IPS DF 6.9 (cell line): Measurements from ENCODE around the gene SH3BP1.

Experiments
- DNase-seq: peaks from one replicate; pipeline ENCODE4 v3.0.0-alpha.2; 2013; ENCODE audit warnings: low read depth, low spot score
- H3K27ac ChIP-seq: one replicate; pipeline ENCODE4 v1.5.1; 2013; ENCODE audit warnings: low read length, control low read depth
- H3K27me3 ChIP-seq: 2 replicates; pipeline ENCODE4 v1.6.1; 2013; ENCODE audit warnings: mild to moderate bottlenecking, low read length; ENCODE audit not compliant: control insufficient read depth, insufficient read depth
- H3K36me3 ChIP-seq: 2 replicates; pipeline ENCODE4 v1.6.1; 2013; ENCODE audit warnings: low read length; ENCODE audit not compliant: control insufficient read depth, insufficient read depth
- H3K4me1 ChIP-seq: 2 replicates; pipeline ENCODE4 v1.6.1; 2013; ENCODE audit warnings: low read length; ENCODE audit not compliant: control insufficient read depth, insufficient read depth
- H3K4me3 ChIP-seq: 2 replicates; pipeline ENCODE4 v1.5.1; 2013; ENCODE audit warnings: mild to moderate bottlenecking, low read length
- H3K9me3 ChIP-seq: 2 replicates; pipeline ENCODE4 v1.6.1; 2013; ENCODE audit warnings: low read length, inconsistent platforms; ENCODE audit not compliant: control insufficient read depth, insufficient read depth
- WGBS: extraction: QIAGEN DNeasy Blood & Tissue Kit; methylation state at CpG from one replicate; pipeline ENCODE4 v1.1.7; 2013; ENCODE audit warnings: mixed read lengths, missing lambda C conversion rate; ENCODE audit not compliant: insufficient read length, insufficient coverage; 5-methylcytosine and 5-hydroxymethylcytosine counted together

SH3BP1 gene

DNA sequence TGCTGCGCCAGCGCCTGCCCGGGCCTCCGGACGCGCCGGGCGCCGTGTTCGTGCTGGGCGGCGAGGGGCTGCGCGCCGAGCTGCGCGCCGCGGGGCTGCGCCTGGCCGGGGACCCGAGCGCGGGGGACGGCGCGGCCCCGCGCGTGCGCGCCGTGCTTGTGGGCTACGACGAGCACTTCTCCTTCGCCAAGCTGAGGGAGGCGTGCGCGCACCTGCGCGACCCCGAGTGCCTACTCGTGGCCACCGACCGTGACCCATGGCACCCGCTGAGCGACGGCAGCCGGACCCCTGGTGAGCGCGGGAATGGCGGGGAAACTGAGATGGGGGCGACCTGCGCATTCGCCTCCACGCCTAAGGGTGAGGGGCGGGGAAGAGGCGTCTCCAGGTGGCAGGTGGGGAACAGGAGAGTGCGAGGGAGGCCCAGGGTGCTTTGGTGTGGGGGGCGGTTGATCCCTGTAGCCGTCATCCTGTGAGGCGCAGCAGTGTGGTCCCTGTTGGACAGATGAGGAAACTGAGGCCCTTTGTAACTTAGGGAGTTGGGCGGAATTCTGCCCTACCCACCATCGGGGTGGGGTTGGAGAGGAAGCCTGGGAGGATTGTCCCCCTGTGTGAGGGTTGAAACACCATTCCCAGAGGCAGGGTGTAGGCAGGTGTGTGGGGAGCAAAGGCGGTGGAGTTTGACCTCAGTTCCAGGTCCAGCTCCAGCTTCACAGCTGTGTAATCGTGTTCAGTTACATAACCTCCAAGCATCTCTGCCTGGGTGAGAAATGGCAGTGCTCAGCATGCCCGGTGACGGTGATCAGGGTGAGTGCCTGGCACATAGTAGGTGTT lies 19.8 kb downstream of the SH3BP1 start:
- Histone ChIP-seq H3K9me3 (no peaks in the 10 kb centered on the region), H3K36me3 (no peaks in the 10 kb centered on the region; the same call in 1 of the 2 replicates), H3K4me1 (peaks cover 4% of the 10 kb centered on the region; the same call in 1 of the 2 replicates), H3K27me3 (no peaks in the 10 kb centered on the region), H3K27ac (no peak overlapping the region), H3K4me3 (peak overlapping the region; percentile 91)
- DNase-seq, result no peak
- WGBS, result no CpG with 5 or more reads among the region's 68 CpGs

DNA sequence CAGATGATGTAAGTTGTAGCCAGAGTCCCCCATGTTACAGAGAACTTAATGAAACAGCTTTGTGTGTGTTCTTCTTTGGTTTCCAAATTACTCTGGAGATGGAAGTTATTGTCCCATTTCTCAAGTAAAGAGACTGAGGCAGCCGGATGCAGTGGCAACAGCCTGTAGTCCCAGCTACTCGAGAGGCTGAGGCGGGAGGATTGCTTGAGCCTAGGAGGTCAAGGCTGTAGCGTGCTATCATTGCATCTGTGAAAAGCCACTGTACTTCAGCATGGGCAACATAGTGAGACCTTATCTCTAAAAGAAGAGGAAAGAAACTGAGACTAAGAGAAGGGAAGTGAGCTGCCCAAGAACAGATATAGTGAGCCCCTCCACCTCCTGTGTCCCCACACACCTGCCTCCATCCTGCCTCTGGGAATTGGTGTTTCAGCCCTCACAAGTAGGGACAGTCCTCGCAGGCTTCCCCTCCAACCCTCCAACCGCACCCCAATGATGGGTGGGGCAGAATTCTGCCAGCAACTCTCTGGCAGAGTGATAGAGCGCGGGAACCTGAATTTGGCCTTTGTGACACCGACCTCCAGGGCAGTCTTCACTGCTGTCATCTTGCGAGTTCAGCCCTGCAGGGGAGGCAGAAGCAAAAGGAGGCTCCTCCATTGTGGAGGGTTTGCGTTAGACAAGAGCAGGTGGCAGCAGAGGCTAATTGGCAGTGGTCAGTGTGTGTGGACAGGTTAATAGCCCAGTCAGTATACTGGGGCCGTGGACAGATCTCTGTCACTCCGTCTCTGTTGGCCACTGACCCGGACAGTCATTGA lies 20.6 kb downstream of the SH3BP1 start:
- DNase-seq, result no peak
- Histone ChIP-seq H3K4me1 (peaks cover 4% of the 10 kb centered on the region; the same call in 1 of the 2 replicates), H3K9me3 (no peaks in the 10 kb centered on the region), H3K27me3 (no peaks in the 10 kb centered on the region), H3K36me3 (peaks cover under 1% of the 10 kb centered on the region), H3K4me3 (peak overlapping the region; percentile 91; the same call in 1 of the 2 replicates), H3K27ac (no peak overlapping the region)
- no CpG with 5 or more reads among the region's 14 CpGs for WGBS

- Histone ChIP-seq H3K4me1 (peaks cover 4% of the 10 kb centered on the region; the same call in 1 of the 2 replicates), H3K4me3 (no peak overlapping the region), H3K9me3 (no peaks in the 10 kb centered on the region), H3K36me3 (peaks cover 6% of the 10 kb centered on the region), H3K27me3 (no peaks in the 10 kb centered on the region), H3K27ac (no peak overlapping the region)
- DNase-seq, result no peak
- no CpG with 5 or more reads among the region's 2 CpGs for WGBS
These were observed 21.2 kb downstream of the SH3BP1 start for GRCh38 chr22:37660709-37661045.

GRCh38 chr22:37661160-37661924 lies 21.9 kb downstream of the SH3BP1 start:
- no CpG with 5 or more reads among the region's 12 CpGs for WGBS
- Histone ChIP-seq H3K4me1 (peaks cover 4% of the 10 kb centered on the region; the same call in 1 of the 2 replicates), H3K4me3 (no peak overlapping the region)

DNA sequence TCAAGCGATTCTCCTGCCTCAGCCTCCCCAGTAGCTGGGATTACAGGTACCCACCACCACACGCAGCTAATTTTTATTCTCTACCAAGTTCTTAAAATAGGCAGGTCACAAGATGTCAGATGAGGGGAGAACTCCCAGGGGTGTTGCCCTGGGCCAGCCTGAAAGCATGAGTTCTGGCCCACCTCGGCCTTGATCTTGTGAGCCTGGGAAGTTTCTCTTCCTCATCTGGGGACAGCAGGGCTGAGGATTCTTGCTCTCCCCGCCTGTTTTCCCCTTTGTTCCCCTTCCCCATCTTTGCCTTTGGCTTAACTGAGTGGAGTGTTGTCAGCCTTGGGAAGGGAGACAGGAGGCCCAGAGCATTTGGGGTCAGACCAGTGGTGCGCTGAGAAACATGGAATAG lies 22.6 kb downstream of the SH3BP1 start:
- peaks cover 4% of the 10 kb centered on the region; the same call in 1 of the 2 replicates for H3K4me1 ChIP-seq
- no CpG with 5 or more reads among the region's 5 CpGs for WGBS
- H3K27ac ChIP-seq, result no peak overlapping the region
- H3K27me3 ChIP-seq, result no peaks in the 10 kb centered on the region
- no peak overlapping the region for H3K4me3 ChIP-seq
- peaks cover 12% of the 10 kb centered on the region for H3K36me3 ChIP-seq
- no peak for DNase-seq
- H3K9me3 ChIP-seq, result no peaks in the 10 kb centered on the region

More at GRCh38 chr22:37661160-37661924, 21.9 kb downstream of the SH3BP1 start:
- H3K9me3 ChIP-seq, result no peaks in the 10 kb centered on the region
- H3K27me3 ChIP-seq, result no peaks in the 10 kb centered on the region
- DNase-seq, result no peak
- peaks cover 10% of the 10 kb centered on the region for H3K36me3 ChIP-seq
- no peak overlapping the region for H3K27ac ChIP-seq

GRCh38 chr22:37663521-37664140 lies 24.2 kb downstream of the SH3BP1 start:
- Histone ChIP-seq H3K4me3 (no peak overlapping the region), H3K36me3 (peaks cover 12% of the 10 kb centered on the region), H3K27ac (no peak overlapping the region), H3K27me3 (no peaks in the 10 kb centered on the region), H3K4me1 (peaks cover 4% of the 10 kb centered on the region; the same call in 1 of the 2 replicates), H3K9me3 (no peaks in the 10 kb centered on the region)
- DNase-seq, result no peak
- WGBS, result no CpG with 5 or more reads among the region's 16 CpGs

GRCh38 chr22:37664249-37665101 lies 25.0 kb downstream of the SH3BP1 start:
- H3K36me3 ChIP-seq, result peaks cover 12% of the 10 kb centered on the region
- H3K27ac ChIP-seq, result no peak overlapping the region
- no peaks in the 10 kb centered on the region for H3K27me3 ChIP-seq
- peaks cover 2% of the 10 kb centered on the region; the same call in 1 of the 2 replicates for H3K4me1 ChIP-seq
- no peaks in the 10 kb centered on the region for H3K9me3 ChIP-seq
- no peak overlapping the region for H3K4me3 ChIP-seq
- WGBS, result no CpG with 5 or more reads among the region's 16 CpGs
- no peak for DNase-seq

DNA sequence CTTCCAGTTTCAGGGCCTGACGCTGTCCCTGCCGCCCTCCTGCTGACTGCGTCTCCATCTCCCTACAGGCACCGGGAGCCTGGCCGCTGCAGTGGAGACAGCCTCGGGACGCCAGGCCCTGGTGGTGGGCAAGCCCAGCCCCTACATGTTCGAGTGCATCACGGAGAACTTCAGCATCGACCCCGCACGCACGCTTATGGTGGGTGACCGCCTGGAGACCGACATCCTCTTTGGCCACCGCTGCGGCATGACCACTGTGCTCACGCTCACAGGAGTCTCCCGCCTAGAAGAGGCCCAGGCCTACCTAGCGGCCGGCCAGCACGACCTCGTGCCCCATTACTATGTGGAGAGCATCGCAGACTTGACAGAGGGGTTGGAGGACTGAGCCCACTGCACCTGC lies 26.0 kb downstream of the SH3BP1 start:
- Histone ChIP-seq H3K9me3 (no peaks in the 10 kb centered on the region), H3K4me3 (no peak overlapping the region), H3K36me3 (peaks cover 12% of the 10 kb centered on the region), H3K27me3 (no peaks in the 10 kb centered on the region), H3K4me1 (no peaks in the 10 kb centered on the region), H3K27ac (no peak overlapping the region)
- WGBS, result no CpG with 5 or more reads among the region's 24 CpGs
- DNase-seq, result no peak

- Histone ChIP-seq H3K36me3 (peaks cover 12% of the 10 kb centered on the region), H3K4me3 (no peak overlapping the region), H3K9me3 (no peaks in the 10 kb centered on the region), H3K27me3 (no peaks in the 10 kb centered on the region), H3K27ac (no peak overlapping the region), H3K4me1 (no peaks in the 10 kb centered on the region)
- no peak for DNase-seq
- no CpG with 5 or more reads among the region's 6 CpGs for WGBS
These were observed 30.1 kb downstream of the SH3BP1 start for GRCh38 chr22:37669586-37669985.
